Right lobe of liver (tissue), 4 donors: ENCODE measurements around the gene MYO5B.

Experiments used
- POLR2A ChIP-seq: fragments of 450-650 bp; IDR thresholded peaks from one replicate; pipeline ENCODE4 v1.6.1; 2017; ENCODE audit warnings: antibody characterized with exemption, mild to moderate bottlenecking
- TF ChIP-seq, protein P1 (sequence below), 4 donors: fragments of 200-600 bp in 3 of 4; fragments of 450-650 bp in 1 of 4; IDR thresholded peaks; one replicate each; pipeline versions ENCODE4 v1.5.1 to v1.8.0; 2016 to 2022; ENCODE audit warnings: antibody characterized with exemption in 4 of 4, mild to moderate bottlenecking in 2 of 4
- donor health status: DM: no; HTN: no; CAD: no.
- donor health status: DM: no; HTN: no; CAD: no.
- donor health status: DM: no; HTN: yes; CAD: no.

- TF ChIP-seq, protein P1, sequence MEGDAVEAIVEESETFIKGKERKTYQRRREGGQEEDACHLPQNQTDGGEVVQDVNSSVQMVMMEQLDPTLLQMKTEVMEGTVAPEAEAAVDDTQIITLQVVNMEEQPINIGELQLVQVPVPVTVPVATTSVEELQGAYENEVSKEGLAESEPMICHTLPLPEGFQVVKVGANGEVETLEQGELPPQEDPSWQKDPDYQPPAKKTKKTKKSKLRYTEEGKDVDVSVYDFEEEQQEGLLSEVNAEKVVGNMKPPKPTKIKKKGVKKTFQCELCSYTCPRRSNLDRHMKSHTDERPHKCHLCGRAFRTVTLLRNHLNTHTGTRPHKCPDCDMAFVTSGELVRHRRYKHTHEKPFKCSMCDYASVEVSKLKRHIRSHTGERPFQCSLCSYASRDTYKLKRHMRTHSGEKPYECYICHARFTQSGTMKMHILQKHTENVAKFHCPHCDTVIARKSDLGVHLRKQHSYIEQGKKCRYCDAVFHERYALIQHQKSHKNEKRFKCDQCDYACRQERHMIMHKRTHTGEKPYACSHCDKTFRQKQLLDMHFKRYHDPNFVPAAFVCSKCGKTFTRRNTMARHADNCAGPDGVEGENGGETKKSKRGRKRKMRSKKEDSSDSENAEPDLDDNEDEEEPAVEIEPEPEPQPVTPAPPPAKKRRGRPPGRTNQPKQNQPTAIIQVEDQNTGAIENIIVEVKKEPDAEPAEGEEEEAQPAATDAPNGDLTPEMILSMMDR (IDR thresholded peaks at IDR 0.05), result no peak
- no peak for TF ChIP-seq POLR2A
These were observed 218.9 kb downstream of the MYO5B start for GRCh38 chr18:49976001-49976400.
